GM11168 (cell line): Measurements from ENCODE around the gene CSRP2.

Experiments
- in situ Hi-C: fragments of 300-500 bp; cut with MboI; formaldehyde crosslinking; loops from one replicate; pipeline ENCODE4 v1.12.0; 2022; ENCODE audit warnings: low sequenced_read_pairs; ENCODE audit not compliant: unreplicated experiment

CSRP2 gene

GRCh38 chr12:76896274-76896673 lies 17.5 kb upstream of the CSRP2 start:
- in situ Hi-C loops = no loop called here

GRCh38 chr12:76895796-76896195 lies 17.0 kb upstream of the CSRP2 start:
- in situ Hi-C loops = no loop called here

- in situ Hi-C loops = no loop called here
These were observed 12.8 kb upstream of the CSRP2 start for GRCh38 chr12:76891609-76892008.

GRCh38 chr12:76890151-76891143 lies 11.6 kb upstream of the CSRP2 start:
- in situ Hi-C loops = no loop called here

- in situ Hi-C loops = no loop called here
These were observed 10.0 kb upstream of the CSRP2 start for GRCh38 chr12:76888775-76889174.

GRCh38 chr12:76883811-76884210 lies 5.0 kb upstream of the CSRP2 start:
- in situ Hi-C loops = no loop called here

- in situ Hi-C loops = no loop called here
These were observed 4.3 kb upstream of the CSRP2 start for GRCh38 chr12:76883151-76883550.

GRCh38 chr12:76882367-76882766 lies 3.5 kb upstream of the CSRP2 start:
- in situ Hi-C loops = no loop called here

GRCh38 chr12:76881142-76881541 lies 2.3 kb upstream of the CSRP2 start:
- in situ Hi-C loops = no loop called here

- in situ Hi-C loops = no loop called here
These were observed 1.8 kb upstream of the CSRP2 start for GRCh38 chr12:76880519-76881023.

GRCh38 chr12:76879710-76880518 lies 1.1 kb upstream of the CSRP2 start:
- in situ Hi-C loops = no loop called here

- in situ Hi-C loops = no loop called here
These were observed 520 bp downstream of the CSRP2 start for GRCh38 chr12:76878099-76878898.

GRCh38 chr12:76876696-76877229 lies 2.1 kb downstream of the CSRP2 start:
- in situ Hi-C loops = no loop called here

GRCh38 chr12:76874491-76875190 lies 4.2 kb downstream of the CSRP2 start:
- in situ Hi-C loops = no loop called here

GRCh38 chr12:76874027-76874426 lies 4.8 kb downstream of the CSRP2 start:
- in situ Hi-C loops = no loop called here

GRCh38 chr12:76872415-76872814 lies 6.4 kb downstream of the CSRP2 start:
- in situ Hi-C loops = no loop called here

GRCh38 chr12:76871742-76872141 lies 7.1 kb downstream of the CSRP2 start:
- in situ Hi-C loops = no loop called here

GRCh38 chr12:76871082-76871481 lies 7.7 kb downstream of the CSRP2 start:
- in situ Hi-C loops = no loop called here

- in situ Hi-C loops = no loop called here
These were observed 12.1 kb downstream of the CSRP2 start for GRCh38 chr12:76866726-76867125.
